GM18909 (cell line): ENCODE results near the gene CPA3.

Experiments used
- ATAC-seq: cut with Tn5 transposase; IDR thresholded peaks from one replicate; pipeline ENCODE4 v1.9.1; 2021; ENCODE audit warnings: mild to moderate bottlenecking; ENCODE audit not compliant: unreplicated experiment, poor library complexity

The CPA3 gene, protein sequence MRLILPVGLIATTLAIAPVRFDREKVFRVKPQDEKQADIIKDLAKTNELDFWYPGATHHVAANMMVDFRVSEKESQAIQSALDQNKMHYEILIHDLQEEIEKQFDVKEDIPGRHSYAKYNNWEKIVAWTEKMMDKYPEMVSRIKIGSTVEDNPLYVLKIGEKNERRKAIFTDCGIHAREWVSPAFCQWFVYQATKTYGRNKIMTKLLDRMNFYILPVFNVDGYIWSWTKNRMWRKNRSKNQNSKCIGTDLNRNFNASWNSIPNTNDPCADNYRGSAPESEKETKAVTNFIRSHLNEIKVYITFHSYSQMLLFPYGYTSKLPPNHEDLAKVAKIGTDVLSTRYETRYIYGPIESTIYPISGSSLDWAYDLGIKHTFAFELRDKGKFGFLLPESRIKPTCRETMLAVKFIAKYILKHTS

GRCh38 chr3:148865049-148865448 is at the start of gene CPA3:
TSS of gene CPA3 (plus strand) at chr3:148865296. CDS start at chr3:148865308, 12 bp downstream.
- no peak for ATAC-seq

DNA sequence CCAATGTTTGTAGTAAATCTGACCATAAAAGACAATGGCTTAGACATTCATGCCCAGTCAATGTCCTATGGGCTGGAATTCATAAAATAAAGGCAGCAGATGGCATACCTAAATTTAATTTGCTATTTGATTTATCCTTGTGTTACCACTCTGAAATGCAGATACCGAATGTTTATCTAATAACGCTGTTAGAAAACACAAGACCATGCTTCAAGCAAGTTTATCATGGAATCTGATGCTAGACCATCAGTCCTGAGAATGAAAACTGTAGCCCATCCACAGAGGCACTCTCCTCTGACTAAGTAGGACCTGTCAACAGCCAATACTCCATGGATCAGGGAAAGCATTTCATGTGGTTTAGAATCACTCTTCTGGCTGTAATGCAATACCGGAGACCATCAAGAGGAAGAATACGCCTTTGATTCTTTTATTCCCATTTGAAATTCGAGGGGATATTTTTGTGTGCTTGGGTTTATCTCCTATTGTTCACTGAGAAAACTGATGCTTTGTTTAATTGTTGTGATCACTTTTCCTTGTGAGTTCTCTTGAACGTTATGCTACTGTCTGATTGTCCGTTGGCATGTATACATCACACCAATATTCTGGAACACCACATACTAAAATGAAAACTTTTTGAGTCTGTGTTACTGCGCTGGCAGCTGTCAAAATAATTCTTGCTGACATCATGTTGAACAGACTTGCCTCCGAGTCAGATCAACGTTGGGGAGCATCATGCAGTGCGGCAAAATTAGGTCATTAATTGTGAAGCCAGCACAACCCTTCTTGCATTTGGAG is 49.6 kb upstream of the CPA3 start:
- ATAC-seq = no peak

DNA sequence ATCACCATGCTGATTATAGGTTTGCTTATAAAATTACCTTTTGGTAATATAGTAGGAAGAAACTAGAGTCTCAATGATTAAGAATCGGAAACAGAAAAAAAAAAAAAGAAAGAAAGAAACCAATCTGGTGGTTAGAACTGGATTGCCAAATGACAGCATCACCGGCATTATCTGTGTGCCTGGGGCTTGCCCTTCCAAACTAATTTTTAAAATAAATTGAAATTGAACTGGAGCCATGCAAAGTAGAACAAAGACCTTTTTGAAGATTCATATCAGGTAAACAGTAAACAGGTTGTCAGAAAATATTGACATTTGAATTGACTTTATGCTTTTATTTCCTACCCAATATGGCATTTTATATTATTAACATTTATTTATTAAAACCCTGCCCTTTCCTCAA is 48.7 kb upstream of the CPA3 start:
- no peak for ATAC-seq

DNA sequence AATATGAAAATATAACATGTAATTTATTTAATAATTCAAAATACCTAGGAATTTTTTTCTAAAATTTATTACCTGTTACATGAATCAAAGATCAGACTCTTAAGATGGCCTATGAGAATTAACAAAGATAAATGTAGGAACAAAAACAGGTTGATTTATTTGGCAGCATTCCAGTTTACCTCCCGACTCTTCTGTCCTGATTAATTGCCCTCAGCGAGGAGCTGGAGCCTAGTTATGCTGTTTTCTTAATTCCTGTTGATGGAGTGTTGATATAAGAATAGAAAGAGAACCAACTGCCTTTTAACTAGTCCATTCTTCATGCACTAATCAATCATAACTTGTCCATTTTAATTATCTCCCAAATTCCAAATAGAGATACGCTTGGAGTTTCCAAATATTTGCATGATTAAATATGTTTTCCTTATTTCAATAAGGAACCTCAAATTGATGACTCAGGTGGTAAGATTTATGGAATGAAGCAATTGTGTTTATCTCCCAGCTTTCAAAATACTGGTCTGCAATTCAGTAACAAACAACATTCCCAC is 48.0 kb upstream of the CPA3 start:
- ATAC-seq = no peak

DNA sequence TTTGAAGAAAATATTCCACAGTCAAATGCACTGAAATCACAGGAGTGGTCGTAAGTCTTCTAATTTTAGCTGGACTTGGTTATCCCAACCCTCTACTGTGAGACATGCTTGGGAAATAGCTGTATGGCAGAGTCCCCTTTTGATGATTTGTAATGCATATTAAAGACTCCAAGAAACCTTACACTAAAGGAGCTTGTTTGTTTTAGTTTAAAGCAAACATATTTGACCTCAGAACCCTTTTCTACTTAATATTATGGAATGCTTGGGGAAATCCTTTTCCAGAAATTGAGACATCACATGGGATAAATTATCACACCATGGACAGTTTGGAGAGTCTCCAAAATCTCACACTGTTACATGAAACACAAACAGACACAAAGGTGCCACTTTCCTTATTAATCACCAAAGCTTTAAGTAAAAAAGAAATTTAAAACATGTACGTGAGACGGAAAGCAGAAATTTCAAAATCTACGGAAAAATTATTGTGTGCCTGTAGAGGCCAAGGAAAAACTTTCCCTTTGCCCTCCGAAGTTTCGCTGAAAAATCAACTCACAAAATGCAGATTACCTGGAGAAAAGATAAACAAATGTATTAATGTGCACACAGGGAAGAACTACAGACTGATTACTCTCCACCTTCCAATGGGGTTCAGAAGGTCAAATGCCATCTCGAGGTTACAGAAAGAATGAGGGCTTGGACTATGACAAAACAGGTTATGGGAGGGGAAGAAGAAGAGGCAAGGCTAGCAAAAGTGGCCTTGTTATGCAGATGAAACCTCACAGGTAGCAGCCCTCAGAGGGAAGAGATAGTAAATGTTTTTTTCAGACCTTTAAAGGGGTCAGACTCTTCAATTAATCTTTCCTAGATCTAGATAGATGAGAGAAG is 44.5 kb upstream of the CPA3 start:
- ATAC-seq = no peak

DNA sequence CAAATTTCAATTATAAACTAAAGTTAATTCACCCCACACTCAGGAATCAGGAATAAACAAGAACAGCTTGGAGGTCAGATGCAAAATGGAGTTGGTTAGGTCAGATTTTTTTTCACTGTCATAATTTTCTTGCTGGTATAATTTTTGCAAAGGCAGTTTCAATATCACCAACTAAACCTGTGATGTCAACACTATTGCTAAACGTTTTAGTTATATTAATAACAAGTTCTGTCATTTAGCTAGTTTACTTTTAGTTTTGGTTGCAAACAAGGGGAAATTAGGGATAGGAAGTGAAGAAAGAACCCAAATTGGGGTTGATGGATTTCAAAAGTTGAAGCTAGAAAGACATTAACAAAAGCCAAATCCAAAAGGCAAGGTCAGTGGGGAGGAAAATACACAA is 42.1 kb upstream of the CPA3 start:
- no peak for ATAC-seq

DNA sequence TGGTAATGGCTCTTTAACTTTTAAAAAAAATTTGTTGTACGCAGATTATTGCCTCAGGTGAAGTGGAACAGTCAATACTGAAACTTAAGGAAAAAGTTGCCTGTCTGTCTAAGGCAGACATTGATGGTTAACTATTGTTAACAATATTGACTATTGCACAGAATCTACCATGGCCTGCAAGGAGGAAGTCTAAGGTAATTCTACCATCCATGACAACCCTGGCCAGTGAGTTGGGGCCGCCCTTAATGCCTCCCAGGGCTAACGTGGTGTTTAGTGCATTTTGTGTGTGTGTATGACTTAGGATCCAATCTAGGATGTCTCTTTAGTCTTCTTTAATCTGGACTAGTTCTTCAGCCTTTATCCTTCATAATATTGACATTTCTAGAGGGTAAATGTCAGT is 39.6 kb upstream of the CPA3 start:
- no peak for ATAC-seq

GRCh38 chr3:148827585-148827984 is 37.5 kb upstream of the CPA3 start, which contains the start of gene CPB1:
TSS of gene CPB1 (plus strand) at chr3:148827811. CDS start at chr3:148827824, 13 bp downstream.
- ATAC-seq = no peak

- ATAC-seq = no peak
Measured at GRCh38 chr3:148828136-148828690, 36.9 kb upstream of the CPA3 start.

DNA sequence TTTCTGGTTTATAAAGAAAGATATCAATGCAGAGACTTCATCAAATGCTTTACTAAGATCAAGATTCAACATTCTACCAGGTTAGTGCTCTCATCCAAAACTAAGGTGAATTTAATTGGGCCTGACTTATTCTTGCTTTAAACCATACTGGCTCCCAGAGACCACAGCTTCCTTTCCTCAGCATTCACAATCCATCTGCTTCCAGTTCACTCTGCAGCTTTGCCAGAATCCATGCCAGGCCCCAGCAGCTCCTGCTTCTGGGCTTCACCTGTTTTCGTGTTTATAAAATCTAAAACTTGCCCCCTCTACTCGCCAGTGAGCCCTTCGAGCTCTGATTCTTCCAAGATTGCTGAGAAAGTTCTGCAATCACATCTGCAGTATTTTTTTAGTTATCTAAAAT is 35.2 kb upstream of the CPA3 start:
- ATAC-seq = no peak

GRCh38 chr3:148833223-148833622 is 31.9 kb upstream of the CPA3 start:
- ATAC-seq = no peak

DNA sequence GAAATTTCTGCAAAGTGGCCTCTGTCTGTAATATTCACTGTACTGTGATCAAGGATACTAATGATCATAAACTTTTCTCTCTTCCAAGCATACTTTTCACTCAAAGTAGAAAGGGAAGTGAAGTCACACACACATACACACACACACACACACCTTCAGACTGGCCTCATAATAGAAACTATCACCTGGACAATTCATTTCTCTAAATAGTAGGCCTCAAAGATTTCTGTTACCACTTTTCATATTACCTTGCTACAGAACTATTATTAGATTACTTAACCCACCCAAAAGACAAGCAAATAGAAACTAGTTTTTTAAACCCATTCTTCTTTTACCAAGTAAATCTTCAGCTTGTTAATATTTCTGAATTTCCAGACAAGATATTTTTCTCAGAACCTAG is 25.3 kb upstream of the CPA3 start:
- peak; percentile 67 for ATAC-seq

- ATAC-seq = no peak
Measured at GRCh38 chr3:148840451-148840850, 24.6 kb upstream of the CPA3 start.

- ATAC-seq = no peak
Measured at GRCh38 chr3:148845756-148846395, 19.2 kb upstream of the CPA3 start.

DNA sequence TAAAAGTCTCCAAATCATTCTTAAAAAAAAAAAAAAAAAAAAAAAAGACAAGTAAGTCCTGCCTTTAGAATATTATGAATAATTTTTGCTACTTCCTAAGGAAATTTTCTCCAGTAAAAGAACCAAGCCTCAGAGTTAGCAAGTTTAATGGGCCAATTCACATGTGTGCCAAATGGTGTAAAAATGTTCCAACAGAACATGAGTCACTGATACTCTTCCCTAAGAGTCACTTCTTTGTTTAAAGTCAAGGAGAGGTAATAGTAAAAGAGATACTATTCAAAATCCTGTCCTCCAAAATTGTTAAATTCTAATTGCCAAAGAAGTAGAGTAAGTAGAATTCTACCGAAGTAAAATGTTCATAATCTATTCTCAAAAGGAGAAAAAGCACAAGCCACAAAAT is 17.7 kb upstream of the CPA3 start:
- no peak for ATAC-seq

DNA sequence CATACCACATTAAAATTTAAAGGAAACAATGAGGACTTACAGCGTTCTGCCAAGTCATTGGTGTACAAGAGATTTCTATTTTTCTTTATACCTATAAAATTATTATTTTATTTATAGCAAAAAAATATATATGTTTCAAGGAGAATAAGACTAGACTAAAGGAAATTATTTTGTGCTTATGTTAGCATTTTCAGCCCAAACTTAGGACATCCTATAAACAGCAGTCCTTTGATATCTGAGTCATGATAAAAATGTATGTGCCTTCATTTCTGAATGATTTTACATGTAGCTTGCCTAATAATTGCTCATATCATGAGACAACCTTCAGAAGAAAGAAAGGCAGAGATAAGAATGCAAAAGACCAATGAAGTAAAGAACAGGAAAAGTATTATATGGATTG is 16.7 kb upstream of the CPA3 start:
- ATAC-seq = no peak

DNA sequence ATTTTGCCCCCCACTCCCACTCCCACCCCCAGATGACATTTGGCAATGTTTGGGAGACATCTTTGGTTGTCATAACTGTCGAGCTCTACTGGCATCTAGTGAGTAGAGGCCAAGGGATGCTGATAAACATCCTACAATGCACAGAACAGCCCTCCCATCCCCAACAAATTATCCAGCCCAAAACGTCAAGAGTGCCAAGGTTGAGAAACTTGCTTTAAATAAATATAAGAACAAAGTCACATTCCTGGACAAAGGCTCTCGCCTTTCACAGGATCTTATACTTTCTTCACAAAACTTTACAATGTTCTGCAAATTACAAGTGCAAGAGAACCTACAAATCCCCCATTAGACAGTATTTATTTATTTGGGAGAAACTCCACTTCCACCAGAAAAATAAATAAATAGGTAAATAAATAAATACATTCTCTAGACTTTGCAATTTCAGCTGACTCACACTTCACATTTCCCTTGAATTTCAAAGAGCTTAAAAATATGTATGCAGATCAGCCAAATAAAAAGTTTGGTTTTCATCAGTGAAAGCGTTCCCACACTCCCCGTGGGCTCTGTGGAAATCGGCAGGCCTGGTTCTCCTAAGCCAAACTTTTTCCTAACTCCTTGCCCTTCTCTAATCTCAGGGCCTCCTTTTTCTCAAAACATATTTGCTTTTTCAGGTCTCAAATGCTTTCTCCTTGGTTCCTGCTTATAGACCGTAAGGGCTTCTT is 12.7 kb upstream of the CPA3 start:
- ATAC-seq = no peak

- no peak for ATAC-seq
Measured at GRCh38 chr3:148853076-148853475, 12.0 kb upstream of the CPA3 start.

GRCh38 chr3:148854061-148854460 is 11.0 kb upstream of the CPA3 start:
- no peak for ATAC-seq
